Measurements from ENCODE around the gene KIRREL3. TPM values are rescaled to one million over a fixed set of nuclear protein-coding genes. Genes with fewer than 3 reads are reported as not detected.
A peak's percentile ranks its signal among the peaks of the same experiment; 100 is the strongest.

The KIRREL3 gene
- total RNA-seq, 1 donor from 2014 or later, result 1.6 TPM

DNA sequence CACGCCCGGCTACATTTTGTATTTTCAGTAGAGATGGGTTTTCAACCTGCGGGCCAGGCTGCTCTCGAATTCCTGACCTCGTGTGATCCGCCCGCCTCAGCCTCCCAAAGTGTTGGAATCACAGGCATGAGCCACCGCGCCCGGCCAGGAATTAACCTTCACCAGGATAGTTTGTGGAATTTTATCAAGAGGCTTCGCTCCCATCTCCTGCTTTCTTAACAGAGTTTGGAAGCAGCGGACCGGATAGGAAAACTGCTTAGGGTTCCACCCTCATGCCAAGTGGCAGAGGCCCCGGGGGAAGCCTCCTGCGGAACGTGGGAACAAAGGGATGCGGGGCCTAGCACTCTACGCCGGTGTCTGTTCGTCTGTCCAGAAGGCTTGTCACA, 415.2 kb downstream of the KIRREL3 start:
- DNase-seq (ENCODE audit: low read depth), result no peak

DNA sequence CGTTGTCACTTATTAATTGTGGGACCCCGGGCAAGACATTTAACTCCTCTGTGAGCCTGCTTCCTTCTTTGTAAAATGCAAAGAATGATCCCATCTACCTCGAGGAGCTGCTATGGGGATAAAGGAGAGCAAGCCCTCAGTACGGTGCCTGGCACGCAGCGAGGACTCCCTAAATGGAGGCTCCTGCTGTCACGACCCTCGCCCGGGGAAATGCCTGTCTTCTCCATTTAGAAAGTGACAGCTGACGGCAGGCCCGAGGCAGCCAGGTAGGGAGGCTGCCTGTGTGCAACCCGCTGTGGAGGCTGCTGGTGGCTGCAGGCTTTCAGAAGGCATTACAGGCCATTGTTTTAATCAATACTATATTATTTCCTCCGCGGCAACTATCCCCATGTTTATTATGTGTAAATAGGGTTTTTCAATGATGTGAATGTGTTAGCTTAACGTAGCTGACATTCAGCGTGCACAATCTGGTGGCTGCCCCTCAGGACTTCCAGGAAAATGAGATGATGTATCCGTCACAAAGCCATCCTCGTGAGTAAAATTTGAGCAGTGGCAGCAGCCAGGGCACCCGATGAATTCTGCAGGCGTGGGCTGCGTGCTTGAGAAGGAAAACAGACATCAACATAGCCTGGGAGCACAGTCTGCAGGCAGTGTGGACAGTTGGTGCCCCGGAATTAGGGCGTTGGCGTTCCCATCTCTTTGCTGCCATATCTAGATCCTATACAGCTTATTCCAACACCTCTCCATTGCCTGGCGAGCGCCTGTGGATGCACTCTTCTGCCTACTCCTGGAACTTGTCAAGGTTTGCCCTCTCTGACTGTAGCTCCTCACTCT, 416.8 kb downstream of the KIRREL3 start:
- DNase-seq (ENCODE audit: low read depth), result no peak

DNA sequence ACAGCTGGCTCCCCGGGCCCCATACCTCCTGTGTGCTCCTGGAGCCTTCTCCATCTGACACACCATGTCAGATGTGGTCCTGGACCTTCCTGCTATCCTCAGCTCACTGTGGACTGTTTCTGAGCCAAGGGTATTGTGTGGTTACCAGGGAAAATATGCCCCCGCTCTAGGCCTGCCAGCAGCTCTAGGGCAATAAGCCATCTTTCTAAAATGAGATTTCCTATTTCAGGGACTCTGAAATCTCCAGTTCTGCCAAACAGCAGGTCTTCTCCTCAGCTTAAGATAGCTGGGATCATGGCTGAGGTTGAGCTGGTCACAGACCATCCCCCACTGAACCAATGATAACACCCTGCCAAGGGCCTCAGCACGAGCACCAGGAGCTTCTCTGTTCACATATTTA, 417.5 kb downstream of the KIRREL3 start:
- no peak for DNase-seq (ENCODE audit: low read depth)

DNA sequence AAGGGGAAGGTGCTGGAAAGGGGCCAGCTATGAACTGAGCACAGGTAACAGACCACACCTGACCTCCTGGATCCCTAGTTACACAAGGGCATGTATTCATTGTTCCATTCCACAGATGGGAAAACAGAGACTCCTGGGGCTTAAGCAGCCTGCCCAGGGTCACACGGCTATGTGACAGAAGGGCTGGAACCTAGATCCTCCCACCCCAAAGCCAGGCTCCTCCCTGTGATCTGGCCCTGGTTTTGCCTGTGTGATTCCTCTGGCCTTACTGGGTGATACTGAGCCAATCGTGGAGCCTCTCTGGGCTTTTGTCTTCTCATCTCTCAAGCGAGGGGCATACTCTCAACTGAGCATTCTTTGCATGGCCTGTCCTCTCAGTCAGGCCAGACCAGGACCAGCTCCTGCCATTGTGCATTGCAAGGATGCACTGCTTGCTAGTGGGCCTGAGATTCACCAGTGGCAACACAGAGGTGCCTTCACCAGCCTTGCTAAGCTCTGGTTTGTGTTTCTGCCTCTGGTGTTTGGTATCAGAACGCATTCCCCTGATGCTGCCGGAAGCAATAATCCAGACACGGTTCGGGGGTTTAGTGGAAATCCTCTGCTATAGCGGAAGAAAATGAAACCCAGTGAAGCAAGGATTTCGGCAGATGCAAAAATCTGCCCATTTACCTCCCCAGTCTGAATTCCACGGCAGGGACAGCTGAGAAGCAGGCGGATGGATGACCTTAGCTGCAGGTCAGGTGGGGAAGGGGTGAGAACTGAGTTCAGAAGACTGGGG, 418.5 kb downstream of the KIRREL3 start:
- DNase-seq (ENCODE audit: low read depth), result no peak

DNA sequence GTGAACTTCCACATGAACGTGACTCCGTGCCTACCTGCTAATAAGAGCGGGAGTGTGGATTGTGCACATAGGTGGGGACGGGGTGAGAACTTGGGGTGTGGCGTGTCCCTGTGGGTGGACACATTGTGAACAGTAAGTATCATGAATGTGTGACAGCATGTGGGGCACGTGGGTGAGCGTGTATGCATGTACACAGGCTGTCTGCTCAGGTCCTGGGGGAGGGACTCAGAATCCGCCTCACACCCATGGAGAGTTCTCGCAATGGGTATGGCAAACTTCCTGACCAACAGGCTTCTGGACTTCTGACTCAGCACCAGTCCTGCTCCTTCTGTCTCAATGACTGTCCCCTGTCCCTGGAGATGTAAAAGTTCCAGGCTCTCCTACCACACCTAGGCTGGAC, 422.1 kb downstream of the KIRREL3 start:
- no peak for DNase-seq (ENCODE audit: low read depth)

DNA sequence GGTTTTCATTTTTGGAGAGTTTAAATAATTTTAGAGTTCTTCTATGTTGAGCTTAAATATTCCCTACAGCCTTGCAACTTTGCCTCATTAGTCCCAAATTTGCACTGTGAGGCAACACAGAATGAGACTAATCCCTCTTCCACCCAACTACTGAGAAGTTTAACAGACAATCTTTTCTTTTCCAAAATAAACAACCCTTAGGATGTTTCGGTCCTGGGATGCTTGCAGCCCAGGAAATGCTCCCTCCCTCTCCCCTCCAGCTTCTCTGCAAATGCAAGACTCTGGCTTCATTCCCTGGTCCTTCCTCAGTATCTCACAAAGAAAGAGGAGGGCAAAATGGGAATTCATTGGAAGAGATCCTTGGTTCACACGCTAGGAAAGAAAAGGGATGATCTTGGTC, 422.5 kb downstream of the KIRREL3 start:
- no peak for DNase-seq (ENCODE audit: low read depth)

DNA sequence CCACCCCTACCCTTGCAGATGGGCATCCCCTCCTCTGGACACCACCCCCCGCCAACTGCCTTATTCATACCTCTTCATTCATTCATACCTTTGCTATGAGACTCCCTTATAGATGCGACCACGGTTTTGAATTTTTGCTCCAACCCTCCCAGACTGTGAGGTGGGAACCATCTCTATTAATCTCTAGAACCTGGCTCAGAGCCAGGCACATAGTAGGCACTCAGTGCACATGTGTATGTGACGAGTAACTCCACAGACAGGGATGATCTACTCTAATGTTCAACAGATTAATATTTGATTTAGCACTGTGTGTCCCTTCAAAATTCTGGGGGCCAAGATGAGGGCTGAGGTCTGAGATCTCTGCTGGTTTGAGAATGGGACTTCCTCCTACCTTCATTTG, 424.7 kb downstream of the KIRREL3 start:
- DNase-seq (ENCODE audit: low read depth), result no peak

DNA sequence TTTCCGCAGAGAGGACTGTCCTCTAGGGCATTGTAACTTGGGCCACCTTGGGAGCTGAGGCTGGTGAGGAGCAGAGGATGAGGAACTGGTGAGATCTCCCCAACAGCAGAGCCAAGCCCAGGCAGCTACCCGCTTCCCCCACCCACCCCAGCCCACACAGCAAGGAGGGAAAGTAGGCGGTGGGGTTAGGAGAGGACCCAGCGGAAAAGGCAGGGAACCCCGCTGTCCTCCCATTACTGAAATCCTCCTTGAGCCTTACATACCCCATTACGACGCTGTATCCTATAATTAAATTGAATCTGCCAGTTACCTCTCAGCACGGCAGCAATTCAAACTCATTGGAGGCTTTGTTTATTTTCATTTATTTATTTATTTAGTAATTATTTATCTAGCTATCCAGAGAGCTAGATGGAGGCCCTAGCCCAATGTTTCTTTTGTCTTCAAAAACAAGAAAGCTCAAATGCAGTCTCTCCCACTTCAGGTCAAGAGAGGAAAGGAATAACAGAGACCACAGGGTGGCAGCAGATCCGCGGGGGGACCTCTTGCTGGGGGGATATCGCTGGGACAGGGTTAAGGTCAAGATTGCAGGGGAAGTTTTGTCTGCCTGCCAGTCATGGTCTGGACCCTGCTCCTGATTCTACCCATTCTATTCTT, 427.1 kb downstream of the KIRREL3 start:
- no peak for DNase-seq (ENCODE audit: low read depth)

DNA sequence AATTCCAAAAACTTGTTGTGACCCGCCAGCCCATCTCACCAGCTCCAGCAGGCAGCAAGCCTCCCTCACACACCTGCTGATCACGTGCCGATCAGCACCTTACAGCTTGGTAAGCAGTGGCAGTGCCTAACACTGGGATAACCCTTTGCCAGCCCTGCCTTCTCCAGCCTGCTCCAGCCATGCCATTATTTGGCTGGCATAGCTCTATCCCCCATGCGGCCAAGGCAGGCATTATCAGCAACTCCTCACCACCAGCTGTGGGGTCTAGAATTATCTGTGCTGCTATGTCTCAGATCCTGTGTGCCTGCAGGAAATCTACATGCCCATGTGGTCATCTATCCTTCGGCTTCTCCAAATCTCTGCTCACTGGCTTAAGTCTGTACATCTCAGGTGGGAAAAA, 430.1 kb downstream of the KIRREL3 start:
- DNase-seq (ENCODE audit: low read depth), result no peak

DNA sequence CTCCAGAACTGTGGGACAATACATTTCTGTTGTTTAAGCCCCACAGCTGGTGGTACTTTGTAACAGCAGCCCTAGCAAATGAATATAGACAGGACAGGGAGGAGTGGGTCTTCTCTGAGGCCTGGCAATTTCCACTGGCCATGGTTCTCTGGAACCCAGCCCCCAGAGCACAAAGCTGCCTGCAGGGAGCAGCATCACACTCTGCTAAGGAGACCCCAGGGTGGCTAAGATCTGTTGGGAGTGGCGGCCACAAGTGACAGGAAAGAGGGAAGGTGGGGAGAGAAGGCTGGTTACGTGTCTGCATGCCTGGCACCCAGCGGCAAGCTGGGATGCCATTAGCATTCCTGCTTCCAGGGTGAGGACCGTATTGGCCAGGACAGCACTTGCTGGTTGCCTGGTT, 433.2 kb downstream of the KIRREL3 start:
- DNase-seq (ENCODE audit: low read depth), result no peak

DNA sequence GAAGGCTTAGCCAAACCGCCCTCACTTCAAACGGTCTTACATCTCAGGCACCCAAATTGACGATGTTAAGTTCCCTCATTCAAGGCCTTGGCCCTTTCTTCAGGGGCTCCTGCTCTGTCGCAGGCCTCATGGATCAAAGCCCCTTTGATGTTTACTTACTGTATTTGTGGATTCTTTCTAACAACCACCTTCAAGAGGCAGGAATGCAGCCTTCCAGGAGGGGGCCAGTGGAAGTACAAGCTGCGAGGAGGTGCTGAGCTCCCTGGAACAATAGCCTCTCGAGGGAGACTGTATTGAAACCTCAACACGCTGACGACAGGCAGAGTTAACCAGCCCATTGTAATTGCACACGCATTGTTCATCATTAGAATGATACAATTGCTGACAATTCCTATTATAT, 436.0 kb downstream of the KIRREL3 start:
- no peak for DNase-seq (ENCODE audit: low read depth)

DNA sequence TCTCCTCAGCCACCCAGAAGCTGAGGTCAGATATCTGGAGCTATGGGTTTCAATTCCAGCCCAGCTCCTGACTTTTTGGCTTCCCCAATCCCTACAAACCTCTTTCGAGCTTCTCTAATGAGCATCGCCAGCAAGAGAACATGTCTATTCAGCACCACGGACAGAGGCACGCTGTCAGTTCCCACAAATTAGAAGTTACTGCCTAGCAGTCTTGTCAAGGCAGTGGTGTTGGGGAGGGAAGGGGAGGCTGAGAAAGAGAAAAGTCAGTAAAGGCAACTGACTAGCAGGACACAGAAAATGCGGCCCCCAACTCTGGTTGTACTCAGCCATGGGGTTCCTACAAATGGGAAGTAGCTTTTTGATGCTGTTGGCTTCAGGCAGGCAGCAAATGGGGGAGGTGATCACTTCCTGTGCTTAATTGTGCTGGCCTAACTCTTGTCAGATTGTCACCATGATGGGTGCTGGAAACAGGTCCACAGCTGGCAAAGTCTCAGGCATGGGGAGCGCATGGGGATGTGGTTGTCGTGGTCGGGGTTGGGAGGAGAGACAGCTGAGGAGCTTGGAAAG, 439.2 kb downstream of the KIRREL3 start:
- peak; percentile 82 for DNase-seq (ENCODE audit: low read depth)

DNA sequence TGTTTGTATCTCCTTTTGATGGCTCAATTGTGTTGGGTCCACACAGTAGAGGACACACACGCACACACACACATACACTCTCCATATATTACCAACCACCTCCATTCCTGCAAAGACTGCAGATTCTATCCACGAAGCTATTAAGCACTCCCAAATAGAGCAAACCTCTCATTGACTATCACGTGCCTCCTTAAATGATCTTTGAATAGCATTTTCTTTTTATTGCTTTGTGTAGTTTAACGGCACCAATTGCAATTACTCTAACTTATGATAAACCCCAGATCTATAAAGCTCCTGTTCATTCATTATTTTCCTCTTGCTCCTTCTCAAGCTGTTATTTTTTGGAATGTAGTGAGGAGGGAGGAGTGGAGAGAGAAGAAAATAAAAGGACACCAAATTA, 440.3 kb downstream of the KIRREL3 start:
- DNase-seq (ENCODE audit: low read depth), result no peak

DNA sequence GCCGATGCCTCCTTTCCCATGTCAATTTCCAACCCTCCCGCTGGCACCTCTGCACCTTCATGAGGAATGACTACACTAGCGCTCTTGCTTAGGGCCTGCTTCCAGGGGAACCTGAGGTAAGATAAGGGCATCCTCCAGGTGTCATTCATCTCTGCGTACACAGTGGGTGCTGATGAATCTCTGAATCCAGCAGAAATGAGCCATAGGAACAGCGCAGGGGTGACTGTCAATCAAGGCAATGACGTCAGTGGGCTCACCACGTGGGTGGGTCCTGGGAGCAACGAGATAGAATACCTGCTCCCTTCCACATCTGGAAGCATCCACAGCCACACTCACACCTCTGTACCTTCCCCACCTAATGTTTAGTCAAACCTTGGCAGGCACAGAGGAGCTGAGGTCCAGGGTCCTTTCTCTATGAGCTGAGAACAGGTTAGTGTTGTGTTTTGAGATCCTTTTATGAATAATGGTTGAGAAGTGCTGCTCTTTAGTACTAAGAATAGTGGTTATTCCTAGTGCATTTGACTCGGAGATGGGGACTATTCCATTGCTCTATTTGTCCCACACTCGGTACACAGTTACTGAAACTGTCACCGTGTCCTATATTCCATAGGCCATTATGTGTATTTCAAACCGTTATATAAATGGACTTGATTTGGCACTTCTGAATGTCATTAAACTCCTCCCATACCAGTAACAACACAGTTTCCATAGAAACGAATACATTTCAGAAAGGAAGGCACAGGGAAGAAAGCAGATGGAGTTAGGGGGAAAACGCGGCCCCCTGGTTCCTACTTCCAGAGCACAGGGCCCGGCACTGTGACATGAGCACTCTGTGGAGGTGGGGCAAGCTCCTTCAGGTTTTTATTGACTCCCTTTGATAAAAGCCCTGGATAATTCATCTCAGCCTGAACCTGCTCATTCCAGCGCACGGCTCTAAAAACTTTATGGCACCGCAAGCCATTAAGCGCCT, 451.7 kb downstream of the KIRREL3 start:
- DNase-seq (ENCODE audit: low read depth), result no peak

DNA sequence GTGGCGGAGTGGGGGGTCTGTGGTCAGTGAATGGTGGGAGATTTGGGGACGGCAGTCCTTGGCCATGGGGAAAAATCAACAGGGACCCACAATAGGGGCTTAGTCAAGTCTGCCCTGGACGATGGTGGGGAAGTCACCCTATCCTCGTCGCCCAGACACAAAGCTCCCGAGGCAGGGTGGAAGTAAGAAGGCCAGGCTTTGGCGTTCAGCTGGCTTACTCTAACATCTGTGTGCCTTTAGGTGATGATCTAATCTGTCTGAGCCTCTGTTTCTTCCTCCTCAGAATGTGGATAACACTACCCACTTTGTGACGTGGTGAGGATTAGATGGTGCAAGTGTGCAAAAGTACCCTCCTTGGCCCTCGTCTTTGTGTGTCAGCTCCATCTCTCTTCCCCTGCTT, 452.9 kb downstream of the KIRREL3 start:
- no peak for DNase-seq (ENCODE audit: low read depth)

DNA sequence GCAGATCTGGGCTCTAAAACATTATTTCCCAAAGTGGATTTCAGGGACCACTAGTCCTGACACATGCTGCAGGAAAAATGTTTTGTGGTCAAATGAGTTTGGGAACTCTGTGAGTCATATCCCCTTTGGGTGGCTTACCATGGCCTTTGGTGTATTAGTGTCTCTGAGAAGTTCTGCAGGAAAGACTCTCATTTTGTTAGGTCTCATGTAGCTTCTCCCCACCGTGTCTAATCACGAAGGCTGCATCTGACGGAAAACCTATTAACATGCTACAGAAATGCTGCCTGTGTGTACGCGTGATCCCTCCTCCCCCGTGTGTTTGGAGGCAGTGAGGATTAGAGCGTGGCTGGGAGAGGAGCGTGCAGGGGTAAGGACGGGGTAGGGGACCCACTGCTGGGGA, 453.4 kb downstream of the KIRREL3 start:
- peak; percentile 79 for DNase-seq (ENCODE audit: low read depth)

DNA sequence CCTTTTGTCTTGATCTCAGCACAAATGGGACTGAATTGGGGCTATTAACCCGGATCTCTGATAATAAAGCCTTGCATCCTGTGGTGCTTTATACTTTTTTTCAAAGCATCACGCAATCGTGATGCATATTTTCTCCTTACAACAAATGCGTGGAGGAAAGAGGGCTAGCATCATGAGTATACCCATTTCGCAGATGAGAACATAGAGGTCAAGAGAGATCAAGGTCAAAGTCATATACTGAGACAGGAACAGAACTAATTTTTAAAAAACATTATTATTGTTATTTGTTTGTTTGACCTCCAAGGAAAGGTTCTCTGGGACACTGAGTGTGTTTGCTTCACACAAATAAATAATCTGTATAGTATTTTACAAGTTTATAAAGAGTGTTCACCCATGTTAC, 453.9 kb downstream of the KIRREL3 start:
- DNase-seq (ENCODE audit: low read depth), result no peak

DNA sequence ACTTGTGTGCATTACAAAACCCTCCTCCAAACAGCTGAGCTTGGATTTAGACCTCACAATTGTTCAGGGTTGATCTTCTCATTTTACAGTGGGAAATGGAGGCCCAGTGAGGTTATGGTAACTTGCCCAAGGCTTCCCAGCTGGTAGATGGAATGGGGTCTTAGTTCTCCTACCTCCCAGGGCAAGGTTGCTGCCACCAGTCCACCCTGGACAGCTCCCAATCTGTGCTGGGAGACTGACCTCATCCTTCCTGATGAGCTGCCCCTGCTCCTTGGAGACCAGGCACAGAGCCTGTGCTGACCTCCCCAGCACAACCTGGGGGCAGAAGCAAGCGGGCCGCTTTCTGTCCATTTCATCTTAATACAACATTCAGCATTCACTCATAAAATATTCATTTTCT, 454.4 kb downstream of the KIRREL3 start:
- DNase-seq (ENCODE audit: low read depth), result peak; percentile 77

DNA sequence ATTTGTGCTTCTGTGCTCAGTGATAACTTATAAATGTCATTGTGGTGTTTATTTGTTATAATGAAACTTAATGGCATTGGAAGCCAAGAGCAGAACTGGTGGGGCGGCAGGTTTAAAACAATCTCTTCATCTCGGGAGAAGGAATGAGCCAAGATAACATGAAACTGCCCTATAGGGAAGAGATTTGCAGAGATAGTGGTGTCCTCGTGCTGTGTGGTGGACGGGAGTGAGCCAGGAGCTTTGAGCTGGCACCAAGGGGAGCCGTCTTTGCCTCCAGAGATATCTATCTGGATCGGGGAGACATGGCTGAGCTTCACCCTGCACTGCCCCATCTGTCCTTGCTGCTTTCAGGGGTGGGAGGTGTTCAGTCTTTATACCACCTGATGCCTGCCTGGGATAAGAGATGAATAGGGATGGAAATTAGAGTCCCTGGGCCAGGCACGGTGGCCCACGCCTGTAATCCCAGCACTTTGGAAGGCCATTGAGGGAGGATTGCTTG, 455.5 kb downstream of the KIRREL3 start:
- no peak for DNase-seq (ENCODE audit: low read depth)
